ENCODE measurements around the gene SELENOF. TPM values are rescaled to one million over a fixed set of nuclear protein-coding genes. Genes with fewer than 3 reads are reported as not detected.
A peak's percentile ranks its signal among the peaks of the same experiment; 100 is the strongest.

The SELENOF gene
- total and polyA plus RNA-seq, 9 donors, result 127 to 187 (median 138) TPM

- Histone ChIP-seq H3K4me3 (ENCODE audit: low read length) (no peak overlapping the region), H3K27ac (ENCODE audit: low read length) (no peak overlapping the region), H3K27me3 (ENCODE audit: control insufficient read depth, insufficient read depth, low read length) (no peaks in the 10 kb centered on the region), H3K4me1 (ENCODE audit: control insufficient read depth, insufficient read depth, low read length) (no peaks in the 10 kb centered on the region), H3K36me3 (ENCODE audit: control insufficient read depth, insufficient read depth, low read length) (no peaks in the 10 kb centered on the region), H3K9me3 (replicated peaks; ENCODE audit: control insufficient read depth, low read depth, low read length) (no peaks in the 10 kb centered on the region)
- WGBS (ENCODE audit: insufficient coverage), result 100% methylated on average over 1 of the region's 5 CpGs
- peak; percentile 12 for DNase-seq
Observed at GRCh38 chr1:86948212-86948611, 34.3 kb upstream of the SELENOF start.

DNA sequence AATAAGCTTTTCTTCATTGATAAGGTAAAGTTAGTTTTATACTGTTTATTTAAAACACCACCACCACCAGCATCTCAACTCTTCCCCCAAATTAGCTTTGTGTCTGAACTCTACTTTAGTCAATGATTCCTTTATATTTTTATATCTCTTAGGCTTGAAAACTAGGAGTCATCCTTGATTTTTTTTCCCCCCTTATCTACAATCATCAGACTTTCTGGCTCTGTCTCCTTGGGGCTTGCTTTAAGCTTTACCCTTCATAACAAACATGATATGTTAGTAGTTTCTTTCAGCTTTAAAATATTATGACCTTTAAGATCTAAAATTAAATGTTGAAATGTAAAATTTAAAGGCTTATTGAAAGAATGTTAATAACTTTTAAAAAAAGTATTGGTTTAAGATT lies 28.8 kb upstream of the SELENOF start:
- Histone ChIP-seq H3K4me1 (ENCODE audit: control insufficient read depth, insufficient read depth, low read length) (no peaks in the 10 kb centered on the region), H3K27ac (ENCODE audit: low read length) (no peak overlapping the region)
- no peak for DNase-seq

GRCh38 chr1:86942042-86942441 lies 28.1 kb upstream of the SELENOF start:
- Histone ChIP-seq H3K4me1 (ENCODE audit: control insufficient read depth, insufficient read depth, low read length) (no peaks in the 10 kb centered on the region), H3K27me3 (ENCODE audit: control insufficient read depth, insufficient read depth, low read length) (no peaks in the 10 kb centered on the region), H3K4me3 (ENCODE audit: low read length) (no peak overlapping the region), H3K9me3 (replicated peaks; ENCODE audit: control insufficient read depth, low read depth, low read length) (no peaks in the 10 kb centered on the region), H3K27ac (ENCODE audit: low read length) (no peak overlapping the region), H3K36me3 (ENCODE audit: control insufficient read depth, insufficient read depth, low read length) (no peaks in the 10 kb centered on the region)
- no CpG with 5 or more reads among the region's 1 CpG for WGBS (ENCODE audit: insufficient coverage)
- no peak for DNase-seq

More for the DNA sequence above, 28.8 kb upstream of the SELENOF start:
- Histone ChIP-seq H3K4me3 (ENCODE audit: low read length) (no peak overlapping the region), H3K36me3 (ENCODE audit: control insufficient read depth, insufficient read depth, low read length) (no peaks in the 10 kb centered on the region), H3K9me3 (replicated peaks; ENCODE audit: control insufficient read depth, low read depth, low read length) (no peaks in the 10 kb centered on the region), H3K27me3 (ENCODE audit: control insufficient read depth, insufficient read depth, low read length) (no peaks in the 10 kb centered on the region)

DNA sequence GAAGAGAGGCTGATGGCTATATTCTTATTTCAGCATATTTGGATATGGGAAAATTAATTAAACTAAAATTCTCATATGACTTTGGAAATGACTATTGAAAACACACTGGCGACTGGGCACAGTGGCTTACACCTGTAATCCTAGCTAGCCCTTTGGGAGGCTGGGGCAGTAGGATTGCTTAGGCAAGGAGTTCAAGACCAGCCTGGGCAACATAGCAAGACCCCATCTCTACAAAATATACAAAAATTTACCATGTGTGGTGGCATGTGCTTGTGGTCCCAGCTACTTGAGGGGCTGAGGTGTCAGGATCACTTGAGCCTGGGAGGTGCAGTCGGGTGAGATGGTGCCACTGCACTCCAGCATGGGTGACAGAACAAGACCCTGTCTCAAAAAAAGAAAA lies 26.7 kb upstream of the SELENOF start:
- no peak overlapping the region for H3K4me3 ChIP-seq (ENCODE audit: low read length)
- DNase-seq, result no peak
- H3K27me3 ChIP-seq (ENCODE audit: control insufficient read depth, insufficient read depth, low read length), result no peaks in the 10 kb centered on the region
- H3K4me1 ChIP-seq (ENCODE audit: control insufficient read depth, insufficient read depth, low read length), result no peaks in the 10 kb centered on the region
- H3K36me3 ChIP-seq (ENCODE audit: control insufficient read depth, insufficient read depth, low read length), result no peaks in the 10 kb centered on the region
- no peak overlapping the region for H3K27ac ChIP-seq (ENCODE audit: low read length)
- no peaks in the 10 kb centered on the region for H3K9me3 ChIP-seq (replicated peaks; ENCODE audit: control insufficient read depth, low read depth, low read length)
- WGBS (ENCODE audit: insufficient coverage), result 80% methylated on average over 1 of the region's 2 CpGs

- H3K27me3 ChIP-seq (ENCODE audit: control insufficient read depth, insufficient read depth, low read length), result no peaks in the 10 kb centered on the region
- no peaks in the 10 kb centered on the region for H3K36me3 ChIP-seq (ENCODE audit: control insufficient read depth, insufficient read depth, low read length)
- H3K4me1 ChIP-seq (ENCODE audit: control insufficient read depth, insufficient read depth, low read length), result no peaks in the 10 kb centered on the region
- DNase-seq, result no peak
- WGBS (ENCODE audit: insufficient coverage), result no CpG with 5 or more reads among the region's 3 CpGs
- no peaks in the 10 kb centered on the region for H3K9me3 ChIP-seq (replicated peaks; ENCODE audit: control insufficient read depth, low read depth, low read length)
- H3K4me3 ChIP-seq (ENCODE audit: low read length), result no peak overlapping the region
- H3K27ac ChIP-seq (ENCODE audit: low read length), result no peak overlapping the region
Observed at GRCh38 chr1:86939406-86939805, 25.5 kb upstream of the SELENOF start.

- WGBS (ENCODE audit: insufficient coverage), result no CpG with 5 or more reads among the region's 2 CpGs
- Histone ChIP-seq H3K27ac (ENCODE audit: low read length) (no peak overlapping the region), H3K9me3 (replicated peaks; ENCODE audit: control insufficient read depth, low read depth, low read length) (no peaks in the 10 kb centered on the region), H3K27me3 (ENCODE audit: control insufficient read depth, insufficient read depth, low read length) (no peaks in the 10 kb centered on the region), H3K4me3 (ENCODE audit: low read length) (no peak overlapping the region), H3K36me3 (ENCODE audit: control insufficient read depth, insufficient read depth, low read length) (no peaks in the 10 kb centered on the region), H3K4me1 (ENCODE audit: control insufficient read depth, insufficient read depth, low read length) (no peaks in the 10 kb centered on the region)
- no peak for DNase-seq
Observed at GRCh38 chr1:86938855-86939254, 24.9 kb upstream of the SELENOF start.

DNA sequence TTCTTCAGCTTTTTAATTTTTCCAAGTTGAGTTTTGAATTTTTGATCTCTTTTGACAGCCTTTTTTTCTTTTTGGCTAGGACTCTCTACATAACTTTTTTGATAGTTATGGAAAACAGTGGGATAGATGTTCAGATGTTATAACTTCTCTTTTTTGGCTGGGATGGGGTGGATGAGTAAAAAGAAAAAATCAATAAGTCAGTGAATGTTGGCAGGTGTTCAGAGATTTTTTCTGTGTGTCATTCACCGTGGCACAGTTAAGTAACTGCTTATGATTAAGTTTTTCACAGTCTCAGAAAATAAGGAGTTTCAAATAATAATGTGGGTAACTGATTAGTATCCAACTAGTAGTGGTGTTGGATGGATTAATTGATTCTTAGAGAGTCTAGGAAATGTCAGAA lies 24.5 kb upstream of the SELENOF start:
- Histone ChIP-seq H3K9me3 (replicated peaks; ENCODE audit: control insufficient read depth, low read depth, low read length) (no peaks in the 10 kb centered on the region), H3K36me3 (ENCODE audit: control insufficient read depth, insufficient read depth, low read length) (no peaks in the 10 kb centered on the region), H3K4me1 (ENCODE audit: control insufficient read depth, insufficient read depth, low read length) (no peaks in the 10 kb centered on the region), H3K4me3 (ENCODE audit: low read length) (no peak overlapping the region), H3K27me3 (ENCODE audit: control insufficient read depth, insufficient read depth, low read length) (no peaks in the 10 kb centered on the region), H3K27ac (ENCODE audit: low read length) (no peak overlapping the region)
- no peak for DNase-seq
- WGBS (ENCODE audit: insufficient coverage), result no CpG with 5 or more reads among the region's 1 CpG

DNA sequence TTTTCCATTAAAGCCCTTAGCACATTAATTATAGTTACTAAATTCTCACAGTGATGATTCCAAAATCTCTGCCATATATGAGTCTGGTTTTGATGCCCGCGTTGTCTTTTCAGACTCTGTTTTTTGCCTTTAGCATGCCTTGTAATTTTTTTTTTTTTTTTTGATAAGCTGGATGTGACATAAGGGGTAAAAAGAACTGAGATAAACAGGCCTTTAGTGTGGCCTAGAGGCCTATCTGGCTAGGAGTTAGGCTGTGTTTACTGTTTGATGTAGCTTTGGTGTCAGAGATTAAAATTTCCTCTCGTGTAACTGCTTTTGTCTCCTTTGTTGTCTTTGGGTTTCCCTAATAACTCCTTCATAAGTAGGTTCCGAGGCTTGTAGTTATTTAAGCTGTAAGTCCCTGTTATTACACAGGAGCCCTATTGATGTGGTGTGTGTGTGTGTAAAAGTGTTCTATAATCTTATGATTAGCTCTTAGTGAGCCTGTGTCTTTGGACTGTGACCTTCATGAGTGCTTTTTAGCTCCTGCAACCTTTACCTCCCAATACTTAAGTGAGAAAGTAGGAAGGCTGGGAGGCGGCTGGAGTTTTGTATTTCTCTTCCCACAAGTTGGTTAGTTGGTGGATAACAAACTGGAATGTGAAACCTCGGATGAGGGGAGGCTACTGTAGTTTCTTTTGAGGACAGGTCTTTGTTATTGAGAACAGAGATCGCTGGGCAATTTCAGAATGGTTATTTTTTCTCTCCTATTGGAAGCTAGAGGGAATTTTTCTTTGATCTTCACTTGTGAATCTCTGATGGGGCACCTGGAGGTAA lies 19.8 kb upstream of the SELENOF start:
- DNase-seq, result no peak
- Histone ChIP-seq H3K9me3 (replicated peaks; ENCODE audit: control insufficient read depth, low read depth, low read length) (no peaks in the 10 kb centered on the region), H3K36me3 (ENCODE audit: control insufficient read depth, insufficient read depth, low read length) (no peaks in the 10 kb centered on the region), H3K27me3 (ENCODE audit: control insufficient read depth, insufficient read depth, low read length) (no peaks in the 10 kb centered on the region), H3K27ac (ENCODE audit: low read length) (no peak overlapping the region), H3K4me1 (ENCODE audit: control insufficient read depth, insufficient read depth, low read length) (no peaks in the 10 kb centered on the region), H3K4me3 (ENCODE audit: low read length) (no peak overlapping the region)
- no CpG with 5 or more reads among the region's 7 CpGs for WGBS (ENCODE audit: insufficient coverage)

- no peaks in the 10 kb centered on the region for H3K4me1 ChIP-seq (ENCODE audit: control insufficient read depth, insufficient read depth, low read length)
- WGBS (ENCODE audit: insufficient coverage), result no CpG with 5 or more reads among the region's 3 CpGs
- no peak for DNase-seq
- H3K36me3 ChIP-seq (ENCODE audit: control insufficient read depth, insufficient read depth, low read length), result no peaks in the 10 kb centered on the region
- no peaks in the 10 kb centered on the region for H3K9me3 ChIP-seq (replicated peaks; ENCODE audit: control insufficient read depth, low read depth, low read length)
- no peaks in the 10 kb centered on the region for H3K27me3 ChIP-seq (ENCODE audit: control insufficient read depth, insufficient read depth, low read length)
- no peak overlapping the region for H3K4me3 ChIP-seq (ENCODE audit: low read length)
- H3K27ac ChIP-seq (ENCODE audit: low read length), result no peak overlapping the region
Observed at GRCh38 chr1:86933051-86933450, 19.1 kb upstream of the SELENOF start.

DNA sequence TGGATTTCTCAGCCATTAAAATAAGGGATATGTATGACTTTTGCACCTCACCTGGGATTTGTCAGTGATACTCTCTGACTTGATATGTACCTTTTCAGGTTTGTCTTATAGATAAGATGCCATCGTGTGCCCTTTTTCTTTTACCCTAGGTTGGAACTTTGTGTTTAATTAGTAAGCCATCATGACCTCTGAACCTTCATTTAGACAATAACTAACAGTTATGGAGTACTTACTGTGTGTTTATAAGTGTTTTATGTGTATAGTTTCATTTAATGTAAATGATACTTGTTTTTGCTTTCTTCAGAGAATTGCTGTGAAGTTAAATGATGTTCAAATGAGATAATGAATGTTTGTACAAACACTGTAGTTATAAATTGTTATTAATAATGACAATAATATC lies 14.9 kb upstream of the SELENOF start:
- WGBS (ENCODE audit: insufficient coverage), result no CpG with 5 or more reads among the region's 1 CpG
- Histone ChIP-seq H3K9me3 (replicated peaks; ENCODE audit: control insufficient read depth, low read depth, low read length) (peaks cover 10% of the 10 kb centered on the region), H3K36me3 (ENCODE audit: control insufficient read depth, insufficient read depth, low read length) (no peaks in the 10 kb centered on the region), H3K4me1 (ENCODE audit: control insufficient read depth, insufficient read depth, low read length) (no peaks in the 10 kb centered on the region), H3K27me3 (ENCODE audit: control insufficient read depth, insufficient read depth, low read length) (no peaks in the 10 kb centered on the region), H3K4me3 (ENCODE audit: low read length) (no peak overlapping the region), H3K27ac (ENCODE audit: low read length) (no peak overlapping the region)
- DNase-seq, result no peak

DNA sequence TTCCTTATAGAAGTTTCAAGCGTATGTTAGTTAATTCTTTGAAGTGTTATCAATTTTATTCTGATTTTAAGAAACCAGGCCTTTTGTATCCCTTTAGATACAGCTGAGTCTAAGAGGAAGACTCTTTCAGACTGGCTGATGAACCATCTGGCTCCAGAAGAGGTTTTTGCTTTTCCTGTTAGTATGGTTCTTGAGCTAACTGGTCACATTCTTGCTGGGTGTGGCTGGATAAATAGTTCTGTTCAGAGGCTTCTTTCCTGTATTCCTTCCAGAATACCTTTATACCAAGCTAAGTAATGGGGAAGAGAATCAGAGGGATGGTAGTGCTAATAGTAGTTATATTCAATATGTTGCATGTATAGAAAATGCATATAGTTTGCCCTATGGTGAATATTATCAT lies 13.0 kb upstream of the SELENOF start:
- Histone ChIP-seq H3K36me3 (ENCODE audit: control insufficient read depth, insufficient read depth, low read length) (no peaks in the 10 kb centered on the region), H3K27ac (ENCODE audit: low read length) (no peak overlapping the region), H3K4me3 (ENCODE audit: low read length) (no peak overlapping the region), H3K27me3 (ENCODE audit: control insufficient read depth, insufficient read depth, low read length) (no peaks in the 10 kb centered on the region), H3K9me3 (replicated peaks; ENCODE audit: control insufficient read depth, low read depth, low read length) (peaks cover 16% of the 10 kb centered on the region), H3K4me1 (ENCODE audit: control insufficient read depth, insufficient read depth, low read length) (no peaks in the 10 kb centered on the region)
- no peak for DNase-seq
- WGBS (ENCODE audit: insufficient coverage), result no CpG with 5 or more reads among the region's 1 CpG
